Activated CD4-positive, alpha-beta T cell treated with anti-CD3 and anti-CD28 coated beads, Interleukin-2, amount 10 ng/mL, durations not matched to agents 7 days and 5 days (primary cell): Measurements from ENCODE around the gene JAKMIP1. TPM values are rescaled to one million over a fixed set of nuclear protein-coding genes. Genes with fewer than 3 reads are reported as not detected.
"Not testable (repeated sequence)": the region's sequence is repeated elsewhere in the genome, so short reads cannot be mapped to it uniquely, and the experiment has no call there.

ENCODE experiments used
- CTCF ChIA-PET: fragments of 350-600 bp; sonication (Branson Sonifier 250); formaldehyde crosslinking; loops from one replicate; lab custom pipeline; 2021; ENCODE audit warnings: antibody characterized with exemption; lab: Charles Lee
- POLR2A ChIA-PET: fragments of 350-600 bp; sonication (Branson Sonifier 250); formaldehyde crosslinking; loops from one replicate; lab custom pipeline; 2021; ENCODE audit warnings: antibody characterized with exemption; lab: Charles Lee
- DNase-seq: peaks from one replicate; pipeline ENCODE4 v3.0.0-alpha.2; 2020
- H3K27ac Mint-ChIP-seq: one replicate; pipeline ENCODE4 v1.8.0; 2021; ENCODE audit warnings: mild to moderate bottlenecking, moderate library complexity, mixed read lengths
- H3K27me3 Mint-ChIP-seq: one replicate; pipeline ENCODE4 v1.8.0; 2021; ENCODE audit warnings: mixed read lengths
- H3K36me3 Mint-ChIP-seq: one replicate; pipeline ENCODE4 v1.8.0; 2021; ENCODE audit warnings: low read depth, mixed read lengths
- H3K4me1 Mint-ChIP-seq: one replicate; pipeline ENCODE4 v1.8.0; 2021; ENCODE audit warnings: mixed read lengths
- H3K4me3 Mint-ChIP-seq: one replicate; pipeline ENCODE4 v1.8.0; 2021; ENCODE audit warnings: mild to moderate bottlenecking, moderate library complexity, mixed read lengths
- H3K9me3 Mint-ChIP-seq: one replicate; pipeline ENCODE4 v1.8.0; 2021; ENCODE audit warnings: mixed read lengths
- total RNA-seq, 2 experiments: library from RNA; stranded (reverse); gene quantifications; one replicate each; pipeline ENCODE4 v1.2.3, GENCODE V29; 2021

Gene JAKMIP1
- total RNA-seq, 2 experiments from 2014 or later = 9.6 to 10.9 TPM

DNA sequence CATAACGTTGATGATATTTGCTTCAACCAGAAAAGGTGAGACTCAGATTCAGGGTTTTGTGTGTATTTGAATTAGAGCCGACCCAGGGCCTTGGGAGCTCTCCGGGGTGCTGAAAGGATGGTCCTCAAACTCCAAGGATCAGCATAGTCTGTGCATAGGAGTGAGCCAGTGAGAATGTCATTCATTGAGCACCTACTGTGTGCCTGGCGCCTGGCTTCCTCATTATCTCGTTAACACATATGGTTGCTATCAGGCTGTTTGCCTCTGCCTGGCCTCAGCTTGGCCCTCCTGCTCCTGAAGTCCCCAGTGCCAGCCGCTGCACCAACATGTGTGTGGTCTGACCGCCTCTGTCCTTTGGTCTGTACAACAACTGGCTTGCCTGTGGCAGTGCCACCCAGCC lies 25.1 kb upstream of the JAKMIP1 start:
- ChIA-PET CTCF (no interaction called here), POLR2A (no interaction called here)
- H3K4me3 Mint-ChIP-seq = no peak overlapping the region
- no peak overlapping the region for H3K27ac Mint-ChIP-seq
- peaks cover 42% of the 10 kb centered on the region for H3K27me3 Mint-ChIP-seq
- H3K9me3 Mint-ChIP-seq = no peaks in the 10 kb centered on the region
- H3K36me3 Mint-ChIP-seq = no peaks in the 10 kb centered on the region
- no peaks in the 10 kb centered on the region for H3K4me1 Mint-ChIP-seq
- DNase-seq = peak; percentile 41

- H3K9me3 Mint-ChIP-seq = no peaks in the 10 kb centered on the region
- ChIA-PET CTCF (no interaction called here), POLR2A (no interaction called here)
- H3K27ac Mint-ChIP-seq = no peak overlapping the region
- DNase-seq = no peak
- no peaks in the 10 kb centered on the region for H3K36me3 Mint-ChIP-seq
- peaks cover 47% of the 10 kb centered on the region for H3K27me3 Mint-ChIP-seq
- no peaks in the 10 kb centered on the region for H3K4me1 Mint-ChIP-seq
- H3K4me3 Mint-ChIP-seq = no peak overlapping the region
These were observed 24.4 kb upstream of the JAKMIP1 start for GRCh38 chr4:6224735-6225134.

DNA sequence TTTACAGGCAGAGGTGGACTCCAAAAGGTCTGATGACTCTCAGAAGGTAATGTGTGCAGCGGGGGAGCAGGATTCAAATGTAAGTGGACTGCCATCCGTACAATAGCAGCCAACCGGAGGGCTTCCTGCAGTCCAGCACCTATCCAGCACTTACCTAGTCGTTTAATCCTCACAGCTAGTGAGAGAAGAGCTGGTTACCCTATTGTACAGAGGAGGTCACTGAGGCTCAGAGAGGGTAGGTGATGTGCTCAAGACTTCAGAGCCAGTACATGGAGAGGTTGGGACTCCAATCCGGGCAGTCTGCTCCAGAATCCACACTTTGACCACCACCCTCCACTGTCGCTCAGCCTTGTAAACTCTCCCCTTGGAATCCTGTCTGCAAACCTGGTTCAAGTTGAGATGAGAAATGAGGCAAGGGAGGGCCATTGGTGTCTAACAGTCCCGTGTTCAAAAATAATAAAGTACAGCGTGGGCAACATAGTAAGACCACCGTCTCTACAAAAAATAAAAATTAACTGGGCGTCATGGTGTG lies 22.5 kb upstream of the JAKMIP1 start:
- ChIA-PET CTCF (no interaction called here), POLR2A (no interaction called here)
- Mint-ChIP-seq H3K9me3 (no peaks in the 10 kb centered on the region), H3K27me3 (peaks cover 59% of the 10 kb centered on the region), H3K36me3 (no peaks in the 10 kb centered on the region), H3K27ac (no peak overlapping the region), H3K4me1 (no peaks in the 10 kb centered on the region), H3K4me3 (no peak overlapping the region)
- no peak for DNase-seq

DNA sequence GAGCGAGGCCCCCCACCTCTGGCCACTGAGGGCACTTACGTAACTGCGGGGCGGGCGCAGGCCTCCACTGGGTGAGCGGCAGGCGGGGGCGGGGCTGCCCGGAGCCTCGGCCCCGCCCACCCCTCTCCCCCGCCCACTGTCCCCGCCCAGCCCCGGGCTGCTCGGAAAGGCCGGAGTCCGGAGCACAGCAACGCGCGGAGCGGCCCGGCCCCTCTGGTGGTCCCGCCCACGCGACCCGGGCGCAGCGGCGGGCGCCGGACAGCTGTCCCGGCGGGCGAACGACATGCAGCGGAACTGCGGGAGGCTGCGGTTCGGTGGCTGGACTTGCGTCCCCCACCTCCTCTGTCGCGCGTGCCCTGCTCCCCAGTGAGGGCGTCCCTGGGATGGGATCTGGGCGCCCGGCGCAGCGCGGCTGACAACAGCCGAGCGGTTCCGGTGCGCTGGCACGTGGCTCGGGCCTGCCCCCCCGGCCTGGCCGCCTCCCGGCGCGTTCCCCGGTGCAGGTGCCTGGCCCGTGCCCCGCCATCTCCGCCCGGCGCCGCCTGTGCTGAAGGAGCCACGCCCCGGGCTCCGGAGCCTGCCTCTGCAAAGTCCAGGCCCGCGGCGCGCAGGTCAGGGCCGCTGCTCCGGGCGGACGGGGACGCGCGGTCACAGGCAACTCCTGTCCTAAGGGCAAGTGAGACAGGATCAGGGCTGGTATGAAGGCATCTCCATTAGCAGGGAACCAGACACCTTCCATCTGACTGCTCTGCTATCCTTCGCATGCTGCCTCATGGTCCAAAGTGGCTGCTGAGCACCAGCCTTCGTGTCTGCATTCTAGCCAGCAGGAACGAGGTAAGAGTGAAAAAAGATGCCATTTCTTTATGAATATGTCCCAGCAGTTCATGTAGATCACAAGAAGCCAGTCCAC lies 21.8 kb upstream of the JAKMIP1 start:
- DNase-seq = no peak
- ChIA-PET POLR2A (no interaction called here), CTCF (no interaction called here)
- peaks cover 65% of the 10 kb centered on the region for H3K27me3 Mint-ChIP-seq
- no peaks in the 10 kb centered on the region for H3K4me1 Mint-ChIP-seq
- H3K36me3 Mint-ChIP-seq = no peaks in the 10 kb centered on the region
- no peaks in the 10 kb centered on the region for H3K9me3 Mint-ChIP-seq
- H3K4me3 Mint-ChIP-seq = no peak overlapping the region
- no peak overlapping the region for H3K27ac Mint-ChIP-seq

DNA sequence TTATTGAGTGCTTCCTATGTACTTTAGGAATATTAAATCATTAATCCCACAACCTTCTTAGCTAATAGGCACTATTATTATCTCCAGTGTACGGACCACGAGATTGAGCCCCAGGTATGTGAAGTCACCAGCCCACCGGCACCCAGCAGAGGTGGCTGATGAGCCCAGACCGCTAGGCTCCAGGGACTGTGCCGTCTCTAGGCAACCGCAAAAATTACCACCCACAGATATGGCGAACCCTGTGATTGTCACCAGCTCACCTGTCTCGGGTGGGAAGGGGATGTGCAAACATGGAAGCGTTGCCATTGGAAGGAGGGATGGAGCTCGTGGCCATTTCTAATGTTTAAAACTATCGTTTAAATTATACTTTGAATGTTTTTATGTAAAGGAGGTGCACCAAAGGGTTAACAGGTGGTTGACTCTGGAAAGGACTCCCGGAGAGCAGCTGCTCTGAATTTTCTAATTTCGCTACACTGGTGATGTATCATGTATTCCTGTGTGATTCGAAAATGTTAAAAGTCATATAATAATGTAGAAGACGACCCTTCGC lies 21.0 kb upstream of the JAKMIP1 start:
- Mint-ChIP-seq H3K4me1 (no peaks in the 10 kb centered on the region), H3K27ac (no peak overlapping the region), H3K27me3 (peaks cover 71% of the 10 kb centered on the region), H3K4me3 (no peak overlapping the region), H3K9me3 (no peaks in the 10 kb centered on the region), H3K36me3 (no peaks in the 10 kb centered on the region)
- ChIA-PET POLR2A (no interaction called here), CTCF (interaction anchor here (1.4 kb wide), 1 partner anchor 19 kb away, joined by 7 read pairs; no protein-coding TSS in a partner anchor)
- no peak for DNase-seq

- Mint-ChIP-seq H3K9me3 (peaks cover 4% of the 10 kb centered on the region), H3K27me3 (peaks cover 60% of the 10 kb centered on the region), H3K27ac (no peak overlapping the region), H3K4me1 (no peaks in the 10 kb centered on the region), H3K4me3 (no peak overlapping the region), H3K36me3 (no peaks in the 10 kb centered on the region)
- DNase-seq = no peak
- ChIA-PET POLR2A (no interaction called here), CTCF (interaction anchor here (1.0 kb wide), 1 partner anchor 17 kb away, joined by 3 read pairs; the partner anchor contains the start of gene JAKMIP1)
These were observed 17.5 kb upstream of the JAKMIP1 start for GRCh38 chr4:6217716-6218381.

DNA sequence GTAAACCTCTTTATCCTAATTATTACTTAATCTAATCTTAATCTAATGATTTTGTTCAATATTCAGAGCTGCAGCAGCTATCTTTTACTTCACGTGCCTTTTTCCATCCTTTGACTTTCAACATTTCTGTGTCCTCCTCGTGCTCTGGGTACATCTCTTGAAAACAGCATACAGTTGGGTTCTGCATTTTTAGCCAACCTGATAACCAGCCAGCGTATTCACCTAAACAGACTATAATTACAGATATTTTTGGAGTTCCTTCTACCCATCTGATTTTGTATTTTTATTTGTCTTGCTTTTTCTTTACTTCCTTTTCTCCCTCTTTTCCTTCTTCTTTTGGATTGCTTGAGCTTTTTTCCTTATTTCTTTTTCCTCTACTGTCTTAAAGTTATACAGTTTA lies 16.2 kb upstream of the JAKMIP1 start:
- H3K36me3 Mint-ChIP-seq = no peaks in the 10 kb centered on the region
- H3K9me3 Mint-ChIP-seq = peaks cover 4% of the 10 kb centered on the region
- no peak overlapping the region for H3K4me3 Mint-ChIP-seq
- DNase-seq = no peak
- no peaks in the 10 kb centered on the region for H3K4me1 Mint-ChIP-seq
- peaks cover 54% of the 10 kb centered on the region for H3K27me3 Mint-ChIP-seq
- no peak overlapping the region for H3K27ac Mint-ChIP-seq
- ChIA-PET POLR2A (no interaction called here), CTCF (no interaction called here)

DNA sequence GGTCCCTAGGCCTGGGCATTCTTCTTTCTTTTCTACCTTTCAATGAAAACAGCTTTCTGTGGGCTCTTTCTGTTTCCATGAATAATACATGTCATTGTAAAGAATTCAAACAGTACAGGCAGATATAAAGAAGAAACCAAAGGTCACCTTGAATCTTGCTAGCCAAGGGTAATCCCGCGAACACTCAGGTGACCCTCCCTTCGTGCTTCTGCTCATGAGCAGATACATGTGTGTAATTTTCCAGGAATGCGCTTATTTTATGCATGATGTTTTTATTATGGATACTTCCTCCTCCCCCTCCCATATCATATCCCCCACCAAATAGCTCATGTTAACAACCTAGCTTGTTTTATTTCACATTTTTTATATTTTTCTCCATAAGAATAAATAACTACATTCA lies 9.6 kb upstream of the JAKMIP1 start:
- POLR2A ChIA-PET = no interaction called here
- no peak for DNase-seq

GRCh38 chr4:6209291-6209690 lies 8.9 kb upstream of the JAKMIP1 start:
- H3K27ac Mint-ChIP-seq = not testable (repeated sequence)

More for the DNA sequence above, 9.6 kb upstream of the JAKMIP1 start:
- H3K27me3 Mint-ChIP-seq = peaks cover 11% of the 10 kb centered on the region
- H3K4me3 Mint-ChIP-seq = no peak overlapping the region
- H3K36me3 Mint-ChIP-seq = no peaks in the 10 kb centered on the region
- no peak overlapping the region for H3K27ac Mint-ChIP-seq
- H3K4me1 Mint-ChIP-seq = no peaks in the 10 kb centered on the region
- CTCF ChIA-PET = interaction anchor here (0.9 to 1.7 kb wide), 2 partner anchors 40 to 112 kb away, joined by 3 to 7 read pairs; no protein-coding TSS in a partner anchor
- H3K9me3 Mint-ChIP-seq = peaks cover 4% of the 10 kb centered on the region

DNA sequence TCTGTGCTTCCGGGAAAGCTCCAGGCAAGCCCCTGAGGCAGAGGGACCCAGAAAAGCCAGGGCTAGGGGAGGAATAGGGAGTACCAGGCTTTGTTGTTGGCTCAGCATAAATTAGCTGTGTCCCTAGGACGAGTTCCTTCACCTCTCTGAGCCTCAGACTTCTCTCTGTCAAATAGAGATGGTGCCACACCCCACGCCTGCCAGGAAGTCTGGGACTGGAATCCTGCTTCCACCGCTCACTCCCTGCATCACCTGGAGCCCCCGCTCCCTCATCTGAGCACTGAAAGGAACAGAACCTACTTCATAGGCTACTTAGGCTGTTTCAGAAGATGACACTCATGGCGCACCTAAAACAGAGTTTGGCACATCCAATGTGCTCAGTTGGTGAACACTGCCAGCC lies 8.1 kb upstream of the JAKMIP1 start:
- no peak for DNase-seq
- no peaks in the 10 kb centered on the region for H3K4me1 Mint-ChIP-seq
- peaks cover 3% of the 10 kb centered on the region for H3K9me3 Mint-ChIP-seq
- ChIA-PET CTCF (no interaction called here), POLR2A (no interaction called here)
- no peak overlapping the region for H3K4me3 Mint-ChIP-seq
- no peak overlapping the region for H3K27ac Mint-ChIP-seq
- H3K36me3 Mint-ChIP-seq = no peaks in the 10 kb centered on the region
- H3K27me3 Mint-ChIP-seq = peaks cover 10% of the 10 kb centered on the region

More at GRCh38 chr4:6209291-6209690, 8.9 kb upstream of the JAKMIP1 start:
- H3K36me3 Mint-ChIP-seq, H3K4me3 Mint-ChIP-seq, H3K9me3 Mint-ChIP-seq, CTCF ChIA-PET, POLR2A ChIA-PET, H3K4me1 Mint-ChIP-seq, H3K27me3 Mint-ChIP-seq, DNase-seq: not testable (repeated sequence)

GRCh38 chr4:6207602-6208001 lies 7.3 kb upstream of the JAKMIP1 start:
- CTCF ChIA-PET = no interaction called here
- Mint-ChIP-seq H3K36me3 (no peaks in the 10 kb centered on the region), H3K4me3 (no peak overlapping the region), H3K27ac (no peak overlapping the region), H3K9me3 (no peaks in the 10 kb centered on the region), H3K27me3 (peaks cover 10% of the 10 kb centered on the region), H3K4me1 (no peaks in the 10 kb centered on the region)
- POLR2A ChIA-PET = no interaction called here
- no peak for DNase-seq

GRCh38 chr4:6206771-6207290 lies 6.5 kb upstream of the JAKMIP1 start:
- CTCF ChIA-PET = no interaction called here
- Mint-ChIP-seq H3K36me3 (no peaks in the 10 kb centered on the region), H3K4me3 (no peak overlapping the region), H3K27me3 (peaks cover 12% of the 10 kb centered on the region), H3K27ac (no peak overlapping the region), H3K4me1 (no peaks in the 10 kb centered on the region), H3K9me3 (no peaks in the 10 kb centered on the region)
- POLR2A ChIA-PET = no interaction called here
- DNase-seq = no peak
